GM12878 (cell line): ENCODE measurements around the gene SYT14. TPM values are rescaled to one million over a fixed set of nuclear protein-coding genes. Genes with fewer than 3 reads are reported as not detected.

Source experiments
- ATAC-seq: fragments of 200-7000 bp; cut with Tn5 transposase; 3 replicates; pipeline ENCODE4 v1.9.1; 2020; ENCODE audit warnings: mild to moderate bottlenecking, moderate library complexity
- BruUV-seq: library from RNA; stranded (reverse); fragments of 400-500 nt; replicated peaks from 2 replicates; lab custom pipeline; 2021; lab: Mats Ljungman, UMichigan
- CTCF ChIA-PET: fragments of 300-600 bp; sonication (Branson Sonifier 250); formaldehyde crosslinking; extraction: SDS; loops from one replicate; lab custom pipeline; 2021; ENCODE audit warnings: inconsistent platforms; lab: Yijun Ruan, JAX
- POLR2A ChIA-PET: fragments of 350-600 bp; formaldehyde crosslinking; extraction: SDS; loops from one replicate; lab custom pipeline; 2021; ENCODE audit warnings: inconsistent platforms; lab: Charles Lee
- RAD21 ChIA-PET: fragments of 300-600 bp; sonication (Branson Sonifier 250); formaldehyde crosslinking; loops from one replicate; lab custom pipeline; 2023; ENCODE audit warnings: antibody characterized with exemption; ENCODE audit not compliant: unreplicated experiment; lab: Charles Lee
- SMC1A ChIA-PET: fragments of 300-600 bp; sonication (Branson Sonifier 250); formaldehyde crosslinking; loops from one replicate; lab custom pipeline; 2023; ENCODE audit not compliant: unreplicated experiment, uncharacterized antibody; lab: Charles Lee
- DNase-seq: peaks from one replicate; pipeline ENCODE4 v3.0.0-alpha.2; 2011; ENCODE audit warnings: low read depth, low spot score
- FAIRE-seq: peaks from 3 replicates; lab custom pipeline; 2011; peaks lifted over from hg19 to GRCh38; lab: Jason Lieb, UNC
- H2AFZ ChIP-seq: 2 replicates; pipeline ENCODE4 v1.6.0; 2011; ENCODE audit warnings: low read depth, low read length, control low read depth; ENCODE audit not compliant: control insufficient read depth
- H3K27ac ChIP-seq: 2 replicates; pipeline ENCODE4 v1.5.1; 2011; ENCODE audit warnings: control low read depth; ENCODE audit not compliant: control insufficient read depth, insufficient read depth
- H3K27me3 ChIP-seq, 2 experiments: replicated peaks in 1 of 2; 2 replicates each; pipeline versions ENCODE4 v1.6.0 to v1.6.1; 2011; ENCODE audit warnings: low read length in 1 of 2; ENCODE audit not compliant: control insufficient read depth in 2 of 2, insufficient read depth in 2 of 2
- H3K36me3 ChIP-seq, 2 experiments: 2 replicates each; pipeline ENCODE4 v1.5.1; 2011; ENCODE audit warnings: low read length in 1 of 2; ENCODE audit not compliant: control insufficient read depth in 2 of 2, insufficient read depth in 2 of 2
- H3K4me1 ChIP-seq: 2 replicates; pipeline ENCODE4 v1.6.1; 2011; ENCODE audit warnings: mild to moderate bottlenecking, low read length, moderate library complexity, mixed read lengths; ENCODE audit not compliant: control insufficient read depth, insufficient read depth
- H3K4me2 ChIP-seq: 2 replicates; pipeline ENCODE4 v1.6.0; 2011; ENCODE audit warnings: control low read depth; ENCODE audit not compliant: control insufficient read depth, insufficient read depth
- H3K4me3 ChIP-seq: fragments of 200-600 bp; sonication (generic); 2 replicates; pipeline ENCODE4 v1.5.1; 2016
- H3K79me2 ChIP-seq: 2 replicates; pipeline ENCODE4 v1.6.0; 2011; ENCODE audit warnings: low read length; ENCODE audit not compliant: control insufficient read depth, insufficient read depth
- H3K9ac ChIP-seq: 2 replicates; pipeline ENCODE4 v1.8.0; 2011; ENCODE audit warnings: low read length, control low read depth, mixed read lengths; ENCODE audit not compliant: control insufficient read depth, insufficient read depth
- H3K9me3 ChIP-seq: replicated peaks from 3 replicates; pipeline ENCODE4 v1.5.1; 2011; ENCODE audit warnings: mild to moderate bottlenecking, low read length; ENCODE audit not compliant: control insufficient read depth, insufficient read depth
- H4K20me1 ChIP-seq: 2 replicates; pipeline ENCODE4 v1.6.0; 2011; ENCODE audit not compliant: control insufficient read depth, insufficient read depth
- ASH2L ChIP-seq: fragments of 300-600, 200-600 bp; sonication (generic); IDR thresholded peaks from 2 replicates; pipeline ENCODE4 v1.6.1; 2017; ENCODE audit warnings: low read depth, mild to moderate bottlenecking, borderline replicate concordance
- BCL11A ChIP-seq: IDR thresholded peaks from 2 replicates; pipeline ENCODE4 v1.6.1; 2011; ENCODE audit warnings: low read depth, low read length
- BHLHE40 ChIP-seq, 2 experiments: fragments of 450-650 bp in 1 of 2; IDR thresholded peaks; 2 replicates each; pipeline ENCODE4 v1.6.1; 2011 to 2017; ENCODE audit warnings: low read depth in 2 of 2, borderline replicate concordance in 1 of 2, improper control_type of control experiment in 1 of 2, low read length in 1 of 2, mild to moderate bottlenecking in 1 of 2
- IKZF1 ChIP-seq: fragments of 450-650 bp; conservative IDR thresholded peaks from 2 replicates; pipeline ENCODE4 v1.6.1; 2017; ENCODE audit warnings: antibody characterized with exemption, mild to moderate bottlenecking
- KAT2A ChIP-seq: conservative IDR thresholded peaks from 2 replicates; pipeline ENCODE4 v1.6.1; 2011; ENCODE audit warnings: low read depth, low read length; ENCODE audit not compliant: control insufficient read depth
- NBN ChIP-seq: fragments of 450-650 bp; IDR thresholded peaks from 2 replicates; pipeline ENCODE4 v1.6.1; 2016
- SP1 ChIP-seq: IDR thresholded peaks from one replicate; pipeline ENCODE4 v1.6.1; 2011; ENCODE audit warnings: low read depth, low read length
- STAT1 ChIP-seq: fragments of 450-650 bp; conservative IDR thresholded peaks from 2 replicates; pipeline ENCODE4 v1.6.1; 2014; ENCODE audit warnings: antibody characterized with exemption, mild to moderate bottlenecking
- ZBTB4 ChIP-seq: fragments of 450-650 bp; formaldehyde crosslinking; IDR thresholded peaks from 2 replicates; pipeline ENCODE4 v1.4.0; 2022; ENCODE audit warnings: mild to moderate bottlenecking, moderate library complexity
- ZZZ3 ChIP-seq: IDR thresholded peaks from 2 replicates; pipeline ENCODE4 v1.6.1; 2011; ENCODE audit warnings: low read depth; ENCODE audit not compliant: control insufficient read depth, insufficient read length
- in situ Hi-C: fragments of 300-500 bp; cut with MboI; formaldehyde crosslinking; loops from 9 replicates; pipeline ENCODE4 v1.14.3; 2018; ENCODE audit warnings: mixed read lengths
- intact Hi-C: fragments of 100-400 bp; cut with micrococcal nuclease; formaldehyde crosslinking; loops from one replicate; pipeline ENCODE4 v1.14.2; 2022; ENCODE audit not compliant: unreplicated experiment
- polyA plus RNA-seq, 11 experiments: library from polyadenylated mRNA; depleted of rRNA in 4 of 11; unstranded in 6 of 11; stranded (reverse) in 5 of 11; fragments of >200 nt; fragmentation: Nextera tagmentation in 4 of 11; fragmentation: Illumina TruSeq in 1 of 11; extraction: Ambion mirVana in 4 of 11; extraction: Trizol in 1 of 11; gene quantifications; 1 replicate in 1 of 11; 2 replicates in 10 of 11; pipeline versions ENCODE4 v1.2.1 to v1.2.3, GENCODE V29; 2011 to 2016; ENCODE audit warnings: inconsistent platforms in 2 of 11, missing spikeins in 2 of 11, low read depth in 1 of 11
- total RNA-seq, 4 experiments: library from RNA; depleted of rRNA in 3 of 4; stranded (reverse); fragments of >200 nt in 3 of 4; fragmentation: Illumina TruSeq in 1 of 4; extraction: Trizol in 1 of 4; gene quantifications; 2 replicates each; pipeline versions ENCODE4 v1.2.1 to v1.2.3, GENCODE V29; 2013 to 2021

Gene SYT14
- total and polyA plus RNA-seq, 10 of the 15 experiments (the other 5 are each of a cell fraction or from before 2014, with no cell fraction given), result under 0.01 TPM; not detected in 9

GRCh38 chr1:210117198-210117597, 179.2 kb downstream of the SYT14 start:
- RAD21 ChIA-PET, result no interaction called here
- TF ChIP-seq BCL11A, result no peak
- no peak for TF ChIP-seq ASH2L
- no peak for TF ChIP-seq BHLHE40 (IDR thresholded peaks at IDR 0.05; ENCODE audit: borderline replicate concordance in 1 of 2, low read depth in 2 of 2, low read length in 1 of 2)
- no peak for TF ChIP-seq IKZF1
- no peak for TF ChIP-seq ZZZ3
- no peak for TF ChIP-seq STAT1
- no peak for TF ChIP-seq KAT2A
- TF ChIP-seq SP1, result no peak
- TF ChIP-seq NBN, result no peak
- no peak for TF ChIP-seq ZBTB4 (CRISPR knock-in tag)
- no peak for ATAC-seq

More at GRCh38 chr1:210117198-210117597, 179.2 kb downstream of the SYT14 start:
- SMC1A ChIA-PET, result no interaction called here
- no peak overlapping the region for H2AFZ ChIP-seq
- no peaks in the 10 kb centered on the region for H3K36me3 ChIP-seq
- no peak overlapping the region for H3K9ac ChIP-seq
- in situ Hi-C loops (no loop called here), intact Hi-C loops (no loop called here)
- no peak overlapping the region for H3K4me3 ChIP-seq
- FAIRE-seq (no peak), DNase-seq (no peak)
- POLR2A ChIA-PET, result no interaction called here
- H4K20me1 ChIP-seq, result no peaks in the 10 kb centered on the region
- H3K27me3 ChIP-seq, result no peaks in the 10 kb centered on the region
- H3K9me3 ChIP-seq, result no peaks in the 10 kb centered on the region
- no peak overlapping the region for H3K27ac ChIP-seq
- BruUV-seq, result no TSS peak
- H3K4me1 ChIP-seq, result no peaks in the 10 kb centered on the region
- CTCF ChIA-PET, result no interaction called here
- H3K4me2 ChIP-seq, result no peak overlapping the region
- H3K79me2 ChIP-seq, result no peaks in the 10 kb centered on the region
